T-helper 1 cell treated with Interleukin-12 subunit alpha and Interleukin-12 subunit beta and Interleukin-4 antibody, amounts not matched to agents 30 μg/mL and 1 μg/mL, for 36 hours (primary cell): ENCODE results near the gene RFX3.

Experiments used
- H3K27ac Mint-ChIP-seq: one replicate; pipeline ENCODE4 v1.8.0; 2021; ENCODE audit warnings: mild to moderate bottlenecking, mixed read lengths
- H3K27me3 Mint-ChIP-seq: one replicate; pipeline ENCODE4 v1.8.0; 2021; ENCODE audit warnings: low read depth, mixed read lengths
- H3K36me3 Mint-ChIP-seq: one replicate; pipeline ENCODE4 v1.8.0; 2021; ENCODE audit warnings: low read depth, mixed read lengths
- H3K4me1 Mint-ChIP-seq: one replicate; pipeline ENCODE4 v1.8.0; 2021; ENCODE audit warnings: low read depth, mixed read lengths
- H3K4me3 Mint-ChIP-seq: one replicate; pipeline ENCODE4 v1.8.0; 2021; ENCODE audit warnings: mild to moderate bottlenecking, moderate library complexity, mixed read lengths
- H3K9me3 Mint-ChIP-seq: one replicate; pipeline ENCODE4 v1.8.0; 2021; ENCODE audit warnings: mixed read lengths

Gene RFX3

GRCh38 chr9:3214741-3215140, 311.1 kb downstream of the RFX3 start:
- Mint-ChIP-seq H3K4me1 (no peaks in the 10 kb centered on the region), H3K36me3 (no peaks in the 10 kb centered on the region), H3K27me3 (peaks cover 4% of the 10 kb centered on the region), H3K27ac (no peak overlapping the region), H3K9me3 (no peaks in the 10 kb centered on the region), H3K4me3 (no peak overlapping the region)

- no peaks in the 10 kb centered on the region for H3K36me3 Mint-ChIP-seq
- no peaks in the 10 kb centered on the region for H3K9me3 Mint-ChIP-seq
- H3K27ac Mint-ChIP-seq, result no peak overlapping the region
- no peak overlapping the region for H3K4me3 Mint-ChIP-seq
- no peaks in the 10 kb centered on the region for H3K4me1 Mint-ChIP-seq
- H3K27me3 Mint-ChIP-seq, result peaks cover 11% of the 10 kb centered on the region
Observed at GRCh38 chr9:3205421-3206095, 320.2 kb downstream of the RFX3 start.

GRCh38 chr9:3200331-3200774, 325.4 kb downstream of the RFX3 start:
- H3K36me3 Mint-ChIP-seq, result no peaks in the 10 kb centered on the region
- H3K4me3 Mint-ChIP-seq, result no peak overlapping the region
- no peaks in the 10 kb centered on the region for H3K4me1 Mint-ChIP-seq
- no peaks in the 10 kb centered on the region for H3K9me3 Mint-ChIP-seq
- H3K27ac Mint-ChIP-seq, result no peak overlapping the region
- H3K27me3 Mint-ChIP-seq, result peaks cover 4% of the 10 kb centered on the region

- Mint-ChIP-seq H3K9me3 (no peaks in the 10 kb centered on the region), H3K27ac (no peak overlapping the region), H3K36me3 (no peaks in the 10 kb centered on the region), H3K4me1 (no peaks in the 10 kb centered on the region), H3K4me3 (no peak overlapping the region), H3K27me3 (no peaks in the 10 kb centered on the region)
Observed at GRCh38 chr9:3193791-3194190, 332.0 kb downstream of the RFX3 start.

GRCh38 chr9:3191715-3192114, 334.1 kb downstream of the RFX3 start:
- no peak overlapping the region for H3K27ac Mint-ChIP-seq
- H3K36me3 Mint-ChIP-seq, result no peaks in the 10 kb centered on the region
- no peaks in the 10 kb centered on the region for H3K9me3 Mint-ChIP-seq
- no peaks in the 10 kb centered on the region for H3K4me1 Mint-ChIP-seq
- H3K27me3 Mint-ChIP-seq, result no peaks in the 10 kb centered on the region
- no peak overlapping the region for H3K4me3 Mint-ChIP-seq

GRCh38 chr9:3189113-3189861, 336.5 kb downstream of the RFX3 start:
- H3K4me3 Mint-ChIP-seq, result no peak overlapping the region
- H3K27me3 Mint-ChIP-seq, result peaks cover 6% of the 10 kb centered on the region
- no peaks in the 10 kb centered on the region for H3K9me3 Mint-ChIP-seq
- H3K27ac Mint-ChIP-seq, result no peak overlapping the region
- H3K4me1 Mint-ChIP-seq, result no peaks in the 10 kb centered on the region
- no peaks in the 10 kb centered on the region for H3K36me3 Mint-ChIP-seq

GRCh38 chr9:3186751-3187150, 339.1 kb downstream of the RFX3 start:
- Mint-ChIP-seq H3K36me3 (no peaks in the 10 kb centered on the region), H3K27me3 (peaks cover 23% of the 10 kb centered on the region), H3K4me3 (no peak overlapping the region), H3K27ac (no peak overlapping the region), H3K4me1 (no peaks in the 10 kb centered on the region), H3K9me3 (no peaks in the 10 kb centered on the region)

GRCh38 chr9:3181049-3181953, 344.5 kb downstream of the RFX3 start:
- peak overlapping the region; percentile 35 for H3K4me3 Mint-ChIP-seq
- H3K27ac Mint-ChIP-seq, result no peak overlapping the region
- no peaks in the 10 kb centered on the region for H3K4me1 Mint-ChIP-seq
- H3K9me3 Mint-ChIP-seq, result no peaks in the 10 kb centered on the region
- peaks cover 54% of the 10 kb centered on the region for H3K27me3 Mint-ChIP-seq
- H3K36me3 Mint-ChIP-seq, result no peaks in the 10 kb centered on the region

GRCh38 chr9:3180696-3181048, 345.1 kb downstream of the RFX3 start:
- no peak overlapping the region for H3K4me3 Mint-ChIP-seq

GRCh38 chr9:3179711-3180110, 346.1 kb downstream of the RFX3 start:
- Mint-ChIP-seq H3K9me3 (no peaks in the 10 kb centered on the region), H3K36me3 (no peaks in the 10 kb centered on the region), H3K27me3 (peaks cover 50% of the 10 kb centered on the region), H3K27ac (no peak overlapping the region), H3K4me3 (no peak overlapping the region), H3K4me1 (no peaks in the 10 kb centered on the region)

More at GRCh38 chr9:3180696-3181048, 345.1 kb downstream of the RFX3 start:
- peaks cover 50% of the 10 kb centered on the region for H3K27me3 Mint-ChIP-seq
- no peaks in the 10 kb centered on the region for H3K4me1 Mint-ChIP-seq
- no peaks in the 10 kb centered on the region for H3K9me3 Mint-ChIP-seq
- H3K27ac Mint-ChIP-seq, result no peak overlapping the region
- H3K36me3 Mint-ChIP-seq, result no peaks in the 10 kb centered on the region

- no peak overlapping the region for H3K27ac Mint-ChIP-seq
- no peaks in the 10 kb centered on the region for H3K36me3 Mint-ChIP-seq
- H3K9me3 Mint-ChIP-seq, result no peaks in the 10 kb centered on the region
- H3K27me3 Mint-ChIP-seq, result peaks cover 44% of the 10 kb centered on the region
- no peak overlapping the region for H3K4me3 Mint-ChIP-seq
- no peaks in the 10 kb centered on the region for H3K4me1 Mint-ChIP-seq
Observed at GRCh38 chr9:3177936-3178335, 347.9 kb downstream of the RFX3 start.

GRCh38 chr9:3177146-3177761, 348.5 kb downstream of the RFX3 start:
- peaks cover 39% of the 10 kb centered on the region for H3K27me3 Mint-ChIP-seq
- no peaks in the 10 kb centered on the region for H3K36me3 Mint-ChIP-seq
- no peaks in the 10 kb centered on the region for H3K4me1 Mint-ChIP-seq
- H3K4me3 Mint-ChIP-seq, result no peak overlapping the region
- H3K27ac Mint-ChIP-seq, result no peak overlapping the region
- no peaks in the 10 kb centered on the region for H3K9me3 Mint-ChIP-seq

- no peaks in the 10 kb centered on the region for H3K36me3 Mint-ChIP-seq
- H3K4me3 Mint-ChIP-seq, result no peak overlapping the region
- no peak overlapping the region for H3K27ac Mint-ChIP-seq
- H3K9me3 Mint-ChIP-seq, result no peaks in the 10 kb centered on the region
- no peaks in the 10 kb centered on the region for H3K4me1 Mint-ChIP-seq
- peaks cover 26% of the 10 kb centered on the region for H3K27me3 Mint-ChIP-seq
Observed at GRCh38 chr9:3173374-3173773, 352.4 kb downstream of the RFX3 start.

GRCh38 chr9:3170819-3171218, 355.0 kb downstream of the RFX3 start:
- Mint-ChIP-seq H3K27ac (no peak overlapping the region), H3K36me3 (no peaks in the 10 kb centered on the region), H3K4me3 (no peak overlapping the region), H3K27me3 (peaks cover 26% of the 10 kb centered on the region), H3K4me1 (no peaks in the 10 kb centered on the region), H3K9me3 (no peaks in the 10 kb centered on the region)
